Adrenal gland (tissue), 12 donors: ENCODE data around the gene LRRTM4. TPM values are rescaled to one million over a fixed set of nuclear protein-coding genes. Genes with fewer than 3 reads are reported as not detected.

Experiments used
- DNase-seq, 7 donors: peaks; one replicate each; pipeline ENCODE4 v3.0.0-alpha.2; 2019 to 2020
- H3K27ac ChIP-seq, 5 donors: fragments of 200-600 bp; sonication (generic) in 4 of 5; 1 replicate in 3 of 5; 2 replicates in 2 of 5; pipeline versions ENCODE4 v1.5.1 to v1.8.0; 2016 to 2020; ENCODE audit warnings: mild to moderate bottlenecking in 1 of 5
- H3K27me3 ChIP-seq: fragments of 200-600 bp; 2 replicates; pipeline ENCODE4 v1.8.0; 2021
- H3K36me3 ChIP-seq, 2 donors: fragments of 200-600 bp; replicated peaks in 1 of 2; 1 replicate in 1 of 2; 2 replicates in 1 of 2; pipeline versions ENCODE4 v1.5.1 to v1.8.0; 2018 to 2022
- H3K4me1 ChIP-seq, 2 donors: fragments of 200-600 bp; replicated peaks in 1 of 2; 1 replicate in 1 of 2; 2 replicates in 1 of 2; pipeline versions ENCODE4 v1.5.1 to v1.8.0; 2018 to 2021
- H3K4me3 ChIP-seq, 4 donors: fragments of 200-600 bp; sonication (generic) in 3 of 4; one replicate each; pipeline ENCODE4 v1.5.1; 2016 to 2018
- H3K9me3 ChIP-seq, 3 donors: fragments of 200-600 bp; sonication (generic) in 1 of 3; replicated peaks in 1 of 3; 1 replicate in 2 of 3; 2 replicates in 1 of 3; pipeline versions ENCODE4 v1.5.1 to v1.8.0; 2016 to 2021
- POLR2A ChIP-seq, 2 donors: fragments of 450-650 bp; IDR thresholded peaks; one replicate each; pipeline ENCODE4 v1.6.1; 2017; ENCODE audit warnings: antibody characterized with exemption in 2 of 2, mild to moderate bottlenecking in 2 of 2, moderate library complexity in 1 of 2
- WGBS, 4 donors: extraction: QIAGEN DNeasy Blood & Tissue Kit in 2 of 4; methylation state at CpG; one replicate each; pipeline versions ENCODE4 v1.1.5 to v1.1.7; 2013 to 2017; 5-methylcytosine and 5-hydroxymethylcytosine counted together
- intact Hi-C, 2 donors: fragments of 100-400 bp; cut with DNase I; formaldehyde crosslinking; loops; one replicate each; pipeline versions ENCODE4 v1.14.1 to v1.15.0; 2022 to 2023
- polyA plus RNA-seq, 3 donors: library from polyadenylated mRNA; stranded (reverse); fragments of 200-250 nt in 2 of 3; fragments of 350-450 nt in 1 of 3; fragmentation: Illumina TruSeq in 1 of 3; extraction: RNeasy Lipid Tissue Mini Kit (QIAGEN cat#74804) in 1 of 3; gene quantifications; one replicate each; pipeline ENCODE4 v1.2.3, GENCODE V29; 2013 to 2014
- total RNA-seq, 9 donors: library from RNA; depleted of rRNA in 4 of 9; stranded (reverse); fragments of >200 nt in 4 of 9; fragments of 120-200 nt in 1 of 9; fragmentation: NEBNext Ultra II Directional in 1 of 9; extraction: Animal tissue kit (Norgen Biotek cat#: 25700) in 1 of 9; gene quantifications; one replicate each; pipeline versions ENCODE4 v1.1.0 to v1.2.4, GENCODE V29; 2013 to 2023
- TF ChIP-seq, protein P1 (sequence below), 6 experiments: fragments of 450-650 bp in 4 of 6; fragments of 200-600 bp in 2 of 6; sonication (generic) in 1 of 6; IDR thresholded peaks; 1 replicate in 5 of 6; 2 replicates in 1 of 6; pipeline versions ENCODE4 v1.5.1 to v1.8.0; 2016 to 2021; ENCODE audit warnings: antibody characterized with exemption in 6 of 6, mild to moderate bottlenecking in 2 of 6, moderate library complexity in 1 of 6
- donor health status: healthy with polysubstance abuse.
- donor health status: Bipolar disorder and iron deficiency.
- donor health status: DM: yes; HTN: yes; CAD: no.
- donor health status: DM: no; HTN: no; CAD: no.
- donor health status: DM: no; HTN: no; CAD: no.
- donor health status: DM: yes; HTN: yes; CAD: no.

The LRRTM4 gene
- total and polyA plus RNA-seq, 12 donors: 0.07 to 0.67 (median 0.43) TPM; not detected in 4

DNA sequence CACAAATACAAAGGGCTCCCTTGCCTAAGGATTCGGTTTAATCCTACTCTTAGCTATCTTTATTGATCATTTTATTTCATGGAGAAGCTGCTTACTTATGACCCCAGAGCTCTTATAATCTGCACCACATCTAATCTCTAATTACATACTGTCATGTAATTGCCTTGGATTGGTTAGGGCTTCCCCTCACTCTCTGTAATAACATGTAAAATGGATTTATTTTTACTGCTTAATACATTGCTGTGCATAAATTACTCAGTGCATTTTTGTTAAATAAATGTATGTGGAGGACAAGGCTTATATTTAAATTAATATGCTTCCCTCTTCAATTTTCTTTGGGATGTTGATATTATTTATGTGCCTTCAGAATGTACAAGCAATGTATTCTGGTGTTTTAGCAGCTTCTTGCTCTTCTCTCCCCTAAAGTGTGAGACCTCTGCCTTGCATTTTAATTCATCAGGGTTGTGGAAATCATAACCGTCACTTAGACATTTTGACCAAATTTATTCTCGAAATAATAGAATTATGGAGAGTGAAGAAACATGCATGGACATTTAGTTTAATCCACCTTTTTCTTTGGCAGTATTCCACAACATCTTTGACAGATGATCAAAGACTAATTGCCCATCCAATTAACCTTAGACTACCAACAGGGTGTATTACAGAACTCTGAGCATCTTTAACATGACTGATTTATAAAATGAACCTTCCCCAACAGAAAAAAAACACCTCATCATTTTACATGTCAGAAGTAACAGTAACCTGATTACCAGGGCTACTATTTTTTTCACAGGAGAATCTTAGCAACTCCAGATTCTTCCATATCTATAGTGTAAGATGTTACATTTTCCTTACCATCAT lies 692.6 kb downstream of the LRRTM4 start:
- Histone ChIP-seq H3K36me3 (no peaks in the 10 kb centered on the region), H3K27ac (no peak overlapping the region), H3K27me3 (no peaks in the 10 kb centered on the region), H3K4me3 (no peak overlapping the region), H3K4me1 (no peaks in the 10 kb centered on the region), H3K9me3 (no peaks in the 10 kb centered on the region)
- 58 to 67% (median 63%) methylated on average over 3 of the region's 3 CpGs for WGBS, 4 donors
- TF ChIP-seq, protein P1, sequence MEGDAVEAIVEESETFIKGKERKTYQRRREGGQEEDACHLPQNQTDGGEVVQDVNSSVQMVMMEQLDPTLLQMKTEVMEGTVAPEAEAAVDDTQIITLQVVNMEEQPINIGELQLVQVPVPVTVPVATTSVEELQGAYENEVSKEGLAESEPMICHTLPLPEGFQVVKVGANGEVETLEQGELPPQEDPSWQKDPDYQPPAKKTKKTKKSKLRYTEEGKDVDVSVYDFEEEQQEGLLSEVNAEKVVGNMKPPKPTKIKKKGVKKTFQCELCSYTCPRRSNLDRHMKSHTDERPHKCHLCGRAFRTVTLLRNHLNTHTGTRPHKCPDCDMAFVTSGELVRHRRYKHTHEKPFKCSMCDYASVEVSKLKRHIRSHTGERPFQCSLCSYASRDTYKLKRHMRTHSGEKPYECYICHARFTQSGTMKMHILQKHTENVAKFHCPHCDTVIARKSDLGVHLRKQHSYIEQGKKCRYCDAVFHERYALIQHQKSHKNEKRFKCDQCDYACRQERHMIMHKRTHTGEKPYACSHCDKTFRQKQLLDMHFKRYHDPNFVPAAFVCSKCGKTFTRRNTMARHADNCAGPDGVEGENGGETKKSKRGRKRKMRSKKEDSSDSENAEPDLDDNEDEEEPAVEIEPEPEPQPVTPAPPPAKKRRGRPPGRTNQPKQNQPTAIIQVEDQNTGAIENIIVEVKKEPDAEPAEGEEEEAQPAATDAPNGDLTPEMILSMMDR (IDR thresholded peaks at IDR 0.05): no peak
- TF ChIP-seq POLR2A (IDR thresholded peaks at IDR 0.05): no peak
- intact Hi-C loops: no loop called here
- no peak for DNase-seq

DNA sequence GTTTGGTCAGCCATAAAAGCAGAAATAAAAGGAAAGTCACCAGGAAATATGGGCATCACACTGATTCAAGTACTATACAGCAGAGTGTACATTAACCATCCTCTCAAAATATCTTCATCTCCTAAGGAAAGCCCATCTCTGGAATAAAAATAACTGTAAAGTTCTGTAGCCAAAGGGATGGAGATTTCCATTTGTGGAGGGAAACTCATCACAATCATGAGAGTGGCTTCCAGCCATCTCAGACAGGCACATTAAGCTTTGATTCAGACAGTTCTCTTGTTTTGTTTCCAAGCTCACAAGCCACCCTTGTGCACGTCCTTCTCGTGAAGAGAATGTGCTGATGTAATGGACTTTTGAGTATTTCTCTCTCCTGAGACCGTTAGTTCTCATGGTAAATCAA lies 695.5 kb downstream of the LRRTM4 start:
- TF ChIP-seq, protein P1 (IDR thresholded peaks at IDR 0.05): no peak
- no peak for TF ChIP-seq POLR2A (IDR thresholded peaks at IDR 0.05)
- Histone ChIP-seq H3K36me3 (no peaks in the 10 kb centered on the region), H3K4me3 (no peak overlapping the region), H3K27ac (no peak overlapping the region), H3K9me3 (no peaks in the 10 kb centered on the region), H3K27me3 (no peaks in the 10 kb centered on the region), H3K4me1 (no peaks in the 10 kb centered on the region)
- intact Hi-C loops: no loop called here
- no peak for DNase-seq
- WGBS, 4 donors: 27 to 48% (median 38%) methylated on average over 3 of the region's 3 CpGs

DNA sequence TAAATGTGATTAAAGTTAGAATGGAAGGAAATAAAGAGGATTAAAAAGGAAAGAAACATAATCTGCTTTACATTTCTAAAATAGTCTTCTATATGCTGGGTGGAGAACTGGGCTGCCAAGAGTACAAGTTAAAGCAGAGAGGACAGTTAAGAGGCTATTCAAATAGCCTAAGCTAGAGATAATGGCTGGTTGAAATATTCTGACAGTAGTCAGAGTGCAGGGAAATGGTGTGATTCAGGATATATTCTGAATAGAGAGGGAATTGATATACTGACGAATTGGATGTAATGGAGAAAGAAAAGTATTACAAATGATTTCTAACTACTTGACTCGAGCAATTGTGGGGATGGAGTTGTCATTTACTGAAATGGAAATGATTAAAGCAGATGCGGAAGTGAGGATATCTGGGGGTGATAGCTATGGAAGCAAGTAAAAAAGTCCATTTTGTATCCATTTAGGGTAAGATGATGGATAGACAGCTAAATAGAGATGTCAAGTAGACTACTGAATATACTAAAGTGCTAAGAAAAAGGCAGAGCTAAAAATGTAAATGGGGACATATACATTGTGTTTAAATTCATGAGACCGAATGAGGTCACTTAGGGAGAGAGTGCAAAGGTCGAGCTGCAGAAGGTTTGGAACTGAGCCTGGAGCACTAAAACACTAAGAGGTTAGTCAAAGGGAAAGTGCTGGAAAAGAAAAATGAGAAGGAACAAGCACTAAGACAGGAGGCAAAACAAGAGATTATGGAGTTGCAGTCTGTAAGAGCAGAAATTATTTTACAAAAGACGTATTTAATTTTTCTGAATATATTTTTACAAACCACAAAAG lies 696.8 kb downstream of the LRRTM4 start:
- 56 to 71% (median 59%) methylated on average over 6 of the region's 6 CpGs for WGBS, 4 donors
- no peaks in the 10 kb centered on the region for H3K9me3 ChIP-seq
- intact Hi-C loops: no loop called here
- no peaks in the 10 kb centered on the region for H3K27me3 ChIP-seq
- H3K4me1 ChIP-seq: no peaks in the 10 kb centered on the region
- no peaks in the 10 kb centered on the region for H3K36me3 ChIP-seq
- no peak overlapping the region for H3K4me3 ChIP-seq
- DNase-seq: no peak
- H3K27ac ChIP-seq: no peak overlapping the region
- TF ChIP-seq POLR2A (IDR thresholded peaks at IDR 0.05): no peak
- TF ChIP-seq, protein P1 (IDR thresholded peaks at IDR 0.05): no peak

DNA sequence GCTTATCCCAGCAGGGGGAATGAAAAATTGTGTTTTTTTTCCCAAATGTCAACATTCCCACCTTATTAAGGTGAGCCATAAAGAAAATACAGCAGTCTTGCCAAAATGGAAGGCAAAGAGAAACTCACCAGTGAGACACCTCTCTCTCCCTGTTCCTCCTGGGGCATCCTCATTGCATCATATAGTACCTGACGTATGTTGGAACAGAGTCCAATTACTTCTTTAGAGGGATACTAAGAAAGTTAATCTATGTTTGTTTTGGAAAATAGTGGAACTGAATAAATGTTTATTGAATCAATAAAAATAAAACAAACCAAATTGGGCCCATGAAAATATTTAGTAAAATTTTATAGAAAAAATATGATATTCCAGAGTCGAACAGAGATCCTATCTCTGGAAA lies 700.4 kb downstream of the LRRTM4 start:
- intact Hi-C loops: no loop called here
- no peak for DNase-seq
- WGBS, 4 donors: 64 to 89% (median 73%) methylated on average over 2 of the region's 2 CpGs

More for the DNA sequence above, 700.4 kb downstream of the LRRTM4 start:
- TF ChIP-seq, protein P1 (IDR thresholded peaks at IDR 0.05): no peak
- TF ChIP-seq POLR2A (IDR thresholded peaks at IDR 0.05): no peak
- no peaks in the 10 kb centered on the region for H3K36me3 ChIP-seq
- H3K4me1 ChIP-seq: no peaks in the 10 kb centered on the region
- no peaks in the 10 kb centered on the region for H3K9me3 ChIP-seq
- H3K27me3 ChIP-seq: no peaks in the 10 kb centered on the region
- no peak overlapping the region for H3K27ac ChIP-seq
- H3K4me3 ChIP-seq: no peak overlapping the region
